DND-41 (cell line): ENCODE data around the gene ISG20L2.
"Not testable (repeated sequence)": the region's sequence is repeated elsewhere in the genome, so short reads cannot be mapped to it uniquely, and the experiment has no call there.

ENCODE experiments used
- ATAC-seq: fragments of 200-7000 bp; cut with Tn5 transposase; 3 replicates; pipeline ENCODE4 v1.9.1; 2021; ENCODE audit warnings: low read depth; ENCODE audit not compliant: insufficient read depth
- DNase-seq: peaks from one replicate; pipeline ENCODE4 v3.0.0-alpha.2; 2020
- H2AFZ ChIP-seq: 2 replicates; pipeline ENCODE4 v1.6.0; 2012; ENCODE audit warnings: low read depth, low read length
- H3K27ac ChIP-seq: 2 replicates; pipeline ENCODE4 v1.5.1; 2012; ENCODE audit warnings: low read length, inconsistent platforms
- H3K27me3 ChIP-seq: fragments of 200-600 bp; sonication (generic); 2 replicates; pipeline ENCODE4 v1.6.0; 2012; ENCODE audit warnings: low read length, mild to moderate bottlenecking, inconsistent platforms; ENCODE audit not compliant: insufficient read depth, poor library complexity
- H3K36me3 ChIP-seq: 2 replicates; pipeline ENCODE4 v1.5.1; 2012; ENCODE audit warnings: low read length, inconsistent platforms; ENCODE audit not compliant: insufficient read depth
- H3K4me1 ChIP-seq: 2 replicates; pipeline ENCODE4 v1.5.1; 2012; ENCODE audit warnings: mild to moderate bottlenecking, low read length; ENCODE audit not compliant: insufficient read depth
- H3K4me2 ChIP-seq: 2 replicates; pipeline ENCODE4 v1.6.0; 2012; ENCODE audit warnings: mild to moderate bottlenecking, moderate library complexity, low read length, inconsistent platforms; ENCODE audit not compliant: insufficient read depth
- H3K4me3 ChIP-seq, 2 experiments: fragments of 200-600 bp in 1 of 2; shearing (Covaris generic) in 1 of 2; 2 replicates each; pipeline ENCODE4 v1.5.1; 2012 to 2016; ENCODE audit warnings: inconsistent platforms in 2 of 2, low read length in 2 of 2, mild to moderate bottlenecking in 2 of 2, low read depth in 1 of 2, moderate library complexity in 1 of 2
- H3K79me2 ChIP-seq: 2 replicates; pipeline ENCODE4 v1.6.0; 2012; ENCODE audit warnings: low read length, inconsistent platforms; ENCODE audit not compliant: insufficient read depth
- H3K9ac ChIP-seq: 2 replicates; pipeline ENCODE4 v1.6.0; 2012; ENCODE audit warnings: low read depth, mild to moderate bottlenecking, inconsistent platforms, low read length, moderate library complexity
- H3K9me3 ChIP-seq: 2 replicates; pipeline ENCODE4 v1.5.1; 2012; ENCODE audit warnings: low read length, moderate library complexity, mild to moderate bottlenecking, inconsistent platforms; ENCODE audit not compliant: insufficient read depth, severe bottlenecking
- H4K20me1 ChIP-seq: 2 replicates; pipeline ENCODE4 v1.6.0; 2012; ENCODE audit warnings: low read length; ENCODE audit not compliant: insufficient read depth
- CTCF ChIP-seq: IDR thresholded peaks from 2 replicates; pipeline ENCODE4 v1.5.1; 2012; ENCODE audit warnings: borderline replicate concordance, low read length, moderate library complexity, mild to moderate bottlenecking; ENCODE audit not compliant: poor library complexity, severe bottlenecking; ENCODE audit errors: extremely low read depth
- EZH2 ChIP-seq: IDR thresholded peaks from 3 replicates; pipeline ENCODE4 v1.6.1; 2012; ENCODE audit warnings: borderline replicate concordance, low read depth, mild to moderate bottlenecking, moderate library complexity, low read length, inconsistent platforms; ENCODE audit not compliant: severe bottlenecking

Gene ISG20L2

GRCh38 chr1:156766298-156767100 is 37.9 kb upstream of the ISG20L2 start:
- DNase-seq = no peak
- Histone ChIP-seq H3K4me3 (peak overlapping the region; percentile 55 to 79), H3K27me3 (no peaks in the 10 kb centered on the region), H3K9me3 (no peaks in the 10 kb centered on the region), H3K4me2 (peak overlapping the region; percentile 88), H3K36me3 (peaks cover 20% of the 10 kb centered on the region), H3K4me1 (peaks cover 42% of the 10 kb centered on the region), H4K20me1 (peaks cover 19% of the 10 kb centered on the region), H3K9ac (peak overlapping the region; percentile 90), H3K27ac (peak overlapping the region; percentile 84), H2AFZ (peak overlapping the region; percentile 81), H3K79me2 (peaks cover 55% of the 10 kb centered on the region)
- TF ChIP-seq CTCF (no peak), EZH2 (no peak)
- no peak for ATAC-seq

GRCh38 chr1:156765666-156766065 is 37.1 kb upstream of the ISG20L2 start:
- Histone ChIP-seq H3K36me3 (peaks cover 12% of the 10 kb centered on the region), H3K9ac (peak overlapping the region; percentile 90), H3K4me2 (peak overlapping the region; percentile 88), H2AFZ (0 out of 2 replicates have a peak overlapping the region, but pooled peaks have one; percentile 81), H3K27me3 (no peaks in the 10 kb centered on the region), H3K4me1 (peaks cover 33% of the 10 kb centered on the region), H3K9me3 (no peaks in the 10 kb centered on the region), H3K79me2 (peaks cover 47% of the 10 kb centered on the region), H3K4me3 (peak overlapping the region in 1 of 2 experiments; percentile 79; a peak in 2 of 4 replicates), H3K27ac (peak overlapping the region; percentile 84), H4K20me1 (peaks cover 11% of the 10 kb centered on the region; the same call in 1 of the 2 replicates)
- DNase-seq = no peak
- ATAC-seq = no peak
- no peak for TF ChIP-seq CTCF
- no peak for TF ChIP-seq EZH2

DNA sequence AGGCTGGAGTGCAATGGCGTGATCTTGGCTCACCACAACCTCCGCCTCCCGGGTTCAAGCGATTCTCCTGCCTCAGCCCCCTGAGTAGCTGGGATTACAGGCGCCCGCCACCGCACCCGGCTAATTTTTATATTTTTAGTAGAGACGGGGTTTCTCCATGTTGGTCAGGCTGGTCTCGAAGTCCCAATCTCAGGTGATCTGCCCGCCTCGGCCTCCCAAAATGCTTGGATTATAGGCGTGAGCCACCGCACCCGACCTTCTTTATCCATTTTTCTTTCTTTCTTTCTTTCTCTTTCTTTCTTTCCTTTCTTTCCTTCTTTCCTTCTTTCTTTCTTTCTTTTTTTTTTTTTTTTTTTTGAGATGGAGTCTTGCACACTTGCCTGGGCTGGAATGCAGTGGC is 36.6 kb upstream of the ISG20L2 start:
- not testable (repeated sequence) for H3K27me3 ChIP-seq, H3K4me2 ChIP-seq, H3K9ac ChIP-seq, H3K9me3 ChIP-seq, H2AFZ ChIP-seq, H3K36me3 ChIP-seq, ATAC-seq, DNase-seq, H3K4me3 ChIP-seq, H4K20me1 ChIP-seq, H3K27ac ChIP-seq
- Histone ChIP-seq H3K4me1 (peaks cover 28% of the 10 kb centered on the region), H3K79me2 (peaks cover 41% of the 10 kb centered on the region)

- Histone ChIP-seq H3K9me3 (no peaks in the 10 kb centered on the region), H3K27me3 (no peaks in the 10 kb centered on the region), H4K20me1 (no peaks in the 10 kb centered on the region), H2AFZ (no peak overlapping the region), H3K9ac (no peak overlapping the region), H3K36me3 (no peaks in the 10 kb centered on the region), H3K27ac (no peak overlapping the region), H3K4me2 (no peak overlapping the region), H3K79me2 (peaks cover 5% of the 10 kb centered on the region), H3K4me3 (no peak overlapping the region), H3K4me1 (peaks cover 3% of the 10 kb centered on the region)
- no peak for ATAC-seq
- TF ChIP-seq EZH2 (no peak), CTCF (no peak)
- DNase-seq = no peak
Observed at GRCh38 chr1:156760796-156761104, 32.2 kb upstream of the ISG20L2 start.
